Spleen (tissue), 7 donors: ENCODE results near the gene FTO.

Source experiments
- POLR2A ChIP-seq, 3 donors: fragments of 450-650 bp; IDR thresholded peaks; one replicate each; pipeline ENCODE4 v1.5.1; 2017; ENCODE audit warnings: antibody characterized with exemption in 3 of 3, mild to moderate bottlenecking in 1 of 3
- POLR2AphosphoS5 ChIP-seq, 3 donors: sonication (generic); formaldehyde crosslinking; IDR thresholded peaks; one replicate each; pipeline ENCODE4 v1.5.1; 2017; ENCODE audit warnings: antibody characterized with exemption in 3 of 3
- TF ChIP-seq, protein P1 (sequence below), 11 experiments: fragments of 200-600 bp in 7 of 11; fragments of 450-650 bp in 4 of 11; sonication (generic) in 4 of 11; IDR thresholded peaks in 8 of 11; conservative IDR thresholded peaks in 3 of 11; 1 replicate in 7 of 11; 2 replicates in 4 of 11; pipeline versions ENCODE4 v1.4.0 to v1.8.0; 2016 to 2021; ENCODE audit warnings: antibody characterized with exemption in 11 of 11, inconsistent platforms in 4 of 11, mild to moderate bottlenecking in 1 of 11
- donor health status: DM: no; HTN: no; CAD: no; lungs with moderate emphysema.
- donor health status: DM: no; HTN: no; CAD: no.
- donor health status: DM: no; HTN: no; CAD: no.

DNA sequence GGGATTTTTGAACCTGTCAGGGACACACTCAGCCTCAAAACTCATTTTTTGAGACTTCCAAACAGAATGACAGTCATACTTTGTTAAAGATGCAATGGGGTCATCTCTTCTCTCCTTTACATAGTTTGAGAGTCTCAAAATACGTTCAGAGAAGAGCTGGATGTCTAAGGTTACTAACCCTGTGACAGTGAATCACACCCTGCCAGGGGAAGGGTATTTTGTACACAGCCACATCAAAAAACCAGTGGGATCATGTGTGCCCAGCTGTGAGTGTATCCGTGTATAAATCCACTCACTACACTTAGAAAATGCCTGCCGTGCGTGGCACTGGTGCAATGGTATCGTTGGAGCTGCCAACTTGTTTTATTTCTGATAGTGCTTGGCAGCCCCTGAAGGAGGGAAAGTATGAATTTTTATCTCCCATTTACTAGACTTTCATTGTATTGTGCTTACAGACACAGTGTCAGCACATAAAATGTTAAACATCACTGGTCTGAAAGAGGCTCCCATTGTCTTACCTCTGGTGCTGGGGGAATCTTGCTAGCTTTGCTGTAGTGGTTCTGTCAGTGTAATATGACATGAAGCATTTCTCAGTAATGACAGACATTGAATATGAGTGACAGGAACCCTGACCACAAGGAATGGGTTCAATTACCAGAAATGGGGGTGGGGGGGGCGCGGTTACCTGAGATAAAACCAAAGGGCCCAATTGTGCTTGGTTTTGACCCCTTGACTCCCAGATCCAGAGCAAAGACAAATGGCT lies 256.3 kb downstream of the FTO start:
- TF ChIP-seq, protein P1, sequence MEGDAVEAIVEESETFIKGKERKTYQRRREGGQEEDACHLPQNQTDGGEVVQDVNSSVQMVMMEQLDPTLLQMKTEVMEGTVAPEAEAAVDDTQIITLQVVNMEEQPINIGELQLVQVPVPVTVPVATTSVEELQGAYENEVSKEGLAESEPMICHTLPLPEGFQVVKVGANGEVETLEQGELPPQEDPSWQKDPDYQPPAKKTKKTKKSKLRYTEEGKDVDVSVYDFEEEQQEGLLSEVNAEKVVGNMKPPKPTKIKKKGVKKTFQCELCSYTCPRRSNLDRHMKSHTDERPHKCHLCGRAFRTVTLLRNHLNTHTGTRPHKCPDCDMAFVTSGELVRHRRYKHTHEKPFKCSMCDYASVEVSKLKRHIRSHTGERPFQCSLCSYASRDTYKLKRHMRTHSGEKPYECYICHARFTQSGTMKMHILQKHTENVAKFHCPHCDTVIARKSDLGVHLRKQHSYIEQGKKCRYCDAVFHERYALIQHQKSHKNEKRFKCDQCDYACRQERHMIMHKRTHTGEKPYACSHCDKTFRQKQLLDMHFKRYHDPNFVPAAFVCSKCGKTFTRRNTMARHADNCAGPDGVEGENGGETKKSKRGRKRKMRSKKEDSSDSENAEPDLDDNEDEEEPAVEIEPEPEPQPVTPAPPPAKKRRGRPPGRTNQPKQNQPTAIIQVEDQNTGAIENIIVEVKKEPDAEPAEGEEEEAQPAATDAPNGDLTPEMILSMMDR (IDR thresholded peaks at IDR 0.05 in 8 of 11, conservative IDR thresholded peaks at IDR 0.05 in 3 of 11), result no peak
- TF ChIP-seq POLR2A (IDR thresholded peaks at IDR 0.05) (no peak), POLR2AphosphoS5 (IDR thresholded peaks at IDR 0.05) (no peak)
